CD4-positive, alpha-beta T cell treated with Interleukin-1 beta for 1 hour (primary cell): ENCODE results near the gene FKBP10.
A peak's percentile ranks its signal among the peaks of the same experiment; 100 is the strongest.
"Not testable (repeated sequence)": the region's sequence is repeated elsewhere in the genome, so short reads cannot be mapped to it uniquely, and the experiment has no call there.

Experiments used
- DNase-seq, 2 donors: peaks; one replicate each; pipeline ENCODE4 v3.0.0-alpha.2; 2020 to 2022

Gene FKBP10

GRCh38 chr17:41812381-41813151, at the start of gene FKBP10:
Gene FKBP10 (plus strand): TSS chr17:41813004. CDS start chr17:41813035, 31 bp downstream.
- DNase-seq, result peak; percentile 27 to 47

GRCh38 chr17:41763327-41763726, 49.5 kb upstream of the FKBP10 start:
- DNase-seq, result no peak

GRCh38 chr17:41766135-41766534, 46.7 kb upstream of the FKBP10 start:
- no peak for DNase-seq

GRCh38 chr17:41767324-41768042, 45.3 kb upstream of the FKBP10 start:
- DNase-seq, result no peak

- DNase-seq, result no peak
Measured at GRCh38 chr17:41768682-41769288, 44.0 kb upstream of the FKBP10 start.

GRCh38 chr17:41769346-41769862, 43.4 kb upstream of the FKBP10 start:
- no peak for DNase-seq

- no peak for DNase-seq
Measured at GRCh38 chr17:41769985-41770384, 42.8 kb upstream of the FKBP10 start.

- no peak for DNase-seq
Measured at GRCh38 chr17:41771389-41772206, 41.2 kb upstream of the FKBP10 start.

- DNase-seq, result no peak
Measured at GRCh38 chr17:41772218-41772585, 40.6 kb upstream of the FKBP10 start.

- no peak for DNase-seq
Measured at GRCh38 chr17:41772586-41773189, 40.1 kb upstream of the FKBP10 start.

- DNase-seq, result no peak
Measured at GRCh38 chr17:41773190-41773588, 39.6 kb upstream of the FKBP10 start.

- DNase-seq, result no peak
Measured at GRCh38 chr17:41773731-41774193, 39.0 kb upstream of the FKBP10 start.

GRCh38 chr17:41775394-41776226, 37.2 kb upstream of the FKBP10 start:
- DNase-seq, result no peak

- DNase-seq, result not testable (repeated sequence)
Measured at GRCh38 chr17:41776262-41776900, 36.4 kb upstream of the FKBP10 start.

- DNase-seq, result no peak
Measured at GRCh38 chr17:41777157-41777573, 35.6 kb upstream of the FKBP10 start.

- no peak for DNase-seq
Measured at GRCh38 chr17:41777574-41778188, 35.1 kb upstream of the FKBP10 start.

- no peak for DNase-seq
Measured at GRCh38 chr17:41779954-41780353, 32.9 kb upstream of the FKBP10 start.

- no peak for DNase-seq
Measured at GRCh38 chr17:41781404-41782110, 31.2 kb upstream of the FKBP10 start.

GRCh38 chr17:41782142-41782541, 30.7 kb upstream of the FKBP10 start:
- no peak for DNase-seq
